HepG2 (cell line): ENCODE results near the gene UXS1. TPM values are rescaled to one million over a fixed set of nuclear protein-coding genes. Genes with fewer than 3 reads are reported as not detected.

ENCODE experiments used
- ATAC-seq: fragments of 200-7000 bp; cut with Tn5 transposase; 3 replicates; pipeline ENCODE4 v1.9.1; 2020; ENCODE audit warnings: mild to moderate bottlenecking, moderate library complexity
- BruUV-seq: library from RNA; stranded (reverse); fragments of 400-500 nt; replicated peaks from 2 replicates; lab custom pipeline; 2021; lab: Mats Ljungman, UMichigan
- CTCF ChIA-PET: fragments of 300-600 bp; formaldehyde crosslinking; extraction: SDS; loops from one replicate; lab custom pipeline; 2021; ENCODE audit warnings: low total read pairs, inconsistent platforms, low intra/inter-chr PET ratio; lab: Yijun Ruan, JAX
- POLR2A ChIA-PET: fragments of 350-600 bp; sonication (Branson Sonifier 250); formaldehyde crosslinking; loops from one replicate; lab custom pipeline; 2020; ENCODE audit warnings: antibody characterized with exemption, inconsistent platforms; lab: Yijun Ruan, JAX
- DNase-seq: peaks from one replicate; pipeline ENCODE4 v3.0.0-alpha.2; 2015; ENCODE audit warnings: low spot score
- FAIRE-seq: peaks from 3 replicates; lab custom pipeline; 2011; peaks lifted over from hg19 to GRCh38; lab: Jason Lieb, UNC
- H2AFZ ChIP-seq: one replicate; pipeline ENCODE4 v1.6.1; 2011; ENCODE audit warnings: low read length, inconsistent platforms
- H3K27ac ChIP-seq: fragments of 300-600 bp; 3 replicates; pipeline ENCODE4 v1.8.0; 2011; ENCODE audit warnings: mixed run types, mild to moderate bottlenecking, mixed read lengths, low read length, inconsistent platforms; ENCODE audit not compliant: insufficient read depth; ENCODE audit errors: extremely low read length
- H3K27me3 ChIP-seq, 2 experiments: fragments of 200-600 bp in 1 of 2; 2 replicates in 1 of 2; 3 replicates in 1 of 2; pipeline versions ENCODE4 v1.6.0 to v1.8.0; 2011; ENCODE audit warnings: low read length in 2 of 2, mild to moderate bottlenecking in 2 of 2, moderate library complexity in 2 of 2, inconsistent platforms in 1 of 2; ENCODE audit not compliant: insufficient read depth in 2 of 2, control insufficient read depth in 1 of 2
- H3K36me3 ChIP-seq, 2 experiments: fragments of 200-600 bp in 1 of 2; replicated peaks in 1 of 2; 2 replicates in 1 of 2; 3 replicates in 1 of 2; pipeline versions ENCODE4 v1.5.1 to v1.8.0; 2011; ENCODE audit warnings: low read length in 2 of 2, inconsistent platforms in 1 of 2; ENCODE audit not compliant: insufficient read depth in 2 of 2, control insufficient read depth in 1 of 2
- H3K4me1 ChIP-seq: 2 replicates; pipeline ENCODE4 v1.5.1; 2012; ENCODE audit warnings: low read length, inconsistent platforms; ENCODE audit not compliant: insufficient read depth
- H3K4me2 ChIP-seq: 2 replicates; pipeline ENCODE4 v1.6.0; 2011; ENCODE audit warnings: low read depth, low read length, inconsistent platforms
- H3K4me3 ChIP-seq, 3 experiments: fragments of 200-600 bp in 1 of 3; sonication (generic), shearing (Covaris generic) in 1 of 3; replicated peaks in 1 of 3; 2 replicates each; pipeline ENCODE4 v1.5.1; 2011 to 2016; ENCODE audit warnings: low read length in 3 of 3, inconsistent platforms in 2 of 3, low read depth in 2 of 3, mild to moderate bottlenecking in 2 of 3, control low read depth in 1 of 3, mixed read lengths in 1 of 3; ENCODE audit not compliant: insufficient read depth in 1 of 3
- H3K79me2 ChIP-seq: one replicate; pipeline ENCODE4 v1.6.1; 2011; ENCODE audit warnings: low read length, inconsistent platforms; ENCODE audit not compliant: insufficient read depth
- H3K9ac ChIP-seq: 2 replicates; pipeline ENCODE4 v1.6.0; 2011; ENCODE audit warnings: mild to moderate bottlenecking, low read depth, low read length, inconsistent platforms; ENCODE audit not compliant: insufficient read depth
- H3K9me3 ChIP-seq: 2 replicates; pipeline ENCODE4 v1.5.1; 2012; ENCODE audit warnings: mild to moderate bottlenecking, low read length
- H4K20me1 ChIP-seq: 2 replicates; pipeline ENCODE4 v1.6.0; 2011; ENCODE audit warnings: inconsistent platforms, mild to moderate bottlenecking, low read length, moderate library complexity; ENCODE audit not compliant: insufficient read depth
- CHD2 ChIP-seq: IDR thresholded peaks from 2 replicates; pipeline ENCODE4 v1.6.1; 2011; ENCODE audit warnings: low read depth, low read length, improper control_type of control experiment
- FUBP1 ChIP-seq: sonication (generic); formaldehyde crosslinking; IDR thresholded peaks from 2 replicates; pipeline ENCODE4 v1.5.1; 2020; ENCODE audit warnings: missing genetic modification reagents, mild to moderate bottlenecking, borderline replicate concordance
- PRDM15 ChIP-seq: sonication (generic); formaldehyde crosslinking; IDR thresholded peaks from 2 replicates; pipeline ENCODE4 v1.4.0; 2020; ENCODE audit warnings: missing genetic modification reagents
- PRDM4 ChIP-seq: sonication (generic); formaldehyde crosslinking; IDR thresholded peaks from 2 replicates; pipeline ENCODE4 v1.9.0; 2021; ENCODE audit warnings: missing genetic modification reagents, borderline replicate concordance
- RFX1 ChIP-seq: fragments of 450-650 bp; IDR thresholded peaks from 2 replicates; pipeline ENCODE4 v1.6.1; 2017
- SYNCRIP ChIP-seq: fragments of 200-400 bp; formaldehyde crosslinking; IDR thresholded peaks from 2 replicates; pipeline ENCODE4 v1.6.1; 2018; ENCODE audit warnings: mild to moderate bottlenecking, low read depth, low read length; ENCODE audit not compliant: insufficient read depth
- TRIM22 ChIP-seq: fragments of 450-650 bp; IDR thresholded peaks from 2 replicates; pipeline ENCODE4 v1.6.1; 2017
- ZBTB46 ChIP-seq: sonication (generic); formaldehyde crosslinking; IDR thresholded peaks from 2 replicates; pipeline ENCODE4 v1.4.0; 2020; ENCODE audit warnings: mild to moderate bottlenecking, missing genetic modification reagents, borderline replicate concordance
- ZNF550 ChIP-seq: sonication (generic); formaldehyde crosslinking; IDR thresholded peaks from 2 replicates; pipeline ENCODE4 v1.4.0; 2020; ENCODE audit warnings: mild to moderate bottlenecking, missing genetic modification reagents, borderline replicate concordance
- ZNF552 ChIP-seq: sonication (generic); formaldehyde crosslinking; IDR thresholded peaks from 2 replicates; pipeline ENCODE4 v1.9.0; 2022; ENCODE audit warnings: missing genetic modification reagents, mild to moderate bottlenecking, borderline replicate concordance
- WGBS: methylation state at CpG from one replicate; pipeline ENCODE4 v1.1.6; 2017; ENCODE audit warnings: low lambda C conversion rate; 5-methylcytosine and 5-hydroxymethylcytosine counted together
- in situ Hi-C: cut with HindIII; loops from 2 replicates; pipeline ENCODE4 v1.10.0; 2017; ENCODE audit warnings: low pct_unique_long_range_greater_than_20kb; ENCODE audit not compliant: extremely low pct_ligation_motif_present
- intact Hi-C: fragments of 100-400 bp; cut with micrococcal nuclease; formaldehyde crosslinking; loops from one replicate; pipeline ENCODE4 v1.10.0; 2022; ENCODE audit not compliant: unreplicated experiment
- polyA plus RNA-seq, 8 experiments: library from polyadenylated mRNA; depleted of rRNA in 3 of 8; stranded (reverse) in 7 of 8; unstranded in 1 of 8; fragments of >200 nt; fragmentation: Illumina TruSeq in 4 of 8; extraction: Trizol in 4 of 8; gene quantifications; 2 replicates each; pipeline versions ENCODE4 v1.2.1 to v1.2.3, GENCODE V29; 2011 to 2016; ENCODE audit warnings: low read depth in 4 of 8, missing spikeins in 1 of 8, mixed read lengths in 1 of 8; ENCODE audit not compliant: insufficient read depth in 1 of 8
- total RNA-seq, 5 experiments: library from RNA; depleted of rRNA; stranded (reverse); fragments of >200 nt; fragmentation: Illumina TruSeq; extraction: Trizol; gene quantifications; 2 replicates each; pipeline ENCODE4 v1.2.3, GENCODE V29; 2016; ENCODE audit warnings: low read depth in 1 of 5

UXS1 gene
- total and polyA plus RNA-seq, 2 of the 13 experiments (the other 11 are each of a cell fraction or from before 2014, with no cell fraction given), result 53.3 to 110 TPM

GRCh38 chr2:106075048-106075447 lies 119.1 kb downstream of the UXS1 start (continued):
- no peak for TF ChIP-seq FUBP1 (CRISPR knock-in tag)
- TF ChIP-seq SYNCRIP, result no peak
- TF ChIP-seq CHD2, result no peak

GRCh38 chr2:106073678-106074406 lies 120.3 kb downstream of the UXS1 start:
- Histone ChIP-seq H3K4me1 (no peaks in the 10 kb centered on the region), H3K36me3 (no peaks in the 10 kb centered on the region), H3K79me2 (no peaks in the 10 kb centered on the region), H4K20me1 (no peaks in the 10 kb centered on the region), H3K9ac (no peak overlapping the region), H3K27me3 (peaks cover 0 to 22% of the 10 kb centered on the region in 2 experiments; a peak in 3 of 5 replicates), H3K9me3 (no peaks in the 10 kb centered on the region), H3K27ac (no peak overlapping the region), H2AFZ (no peak overlapping the region), H3K4me2 (no peak overlapping the region), H3K4me3 (no peak overlapping the region)
- CTCF ChIA-PET, result no interaction called here
- ATAC-seq (peak; percentile 31; the same call in 2 of the 3 replicates), DNase-seq (no peak), FAIRE-seq (no peak)
- intact Hi-C loops (no loop called here), in situ Hi-C loops (no loop called here)
- POLR2A ChIA-PET, result no interaction called here
- no TSS peak for BruUV-seq
- WGBS, result 47% methylated on average over 17 of the region's 17 CpGs
- TF ChIP-seq ZNF552 (CRISPR knock-in tag) (no peak), TRIM22 (no peak), RFX1 (no peak), ZBTB46 (no peak), PRDM4 (no peak), PRDM15 (no peak), ZNF550 (CRISPR knock-in tag) (no peak)
